Adrenal gland (tissue), 12 donors: ENCODE measurements around the gene TMEM192. TPM values are rescaled to one million over a fixed set of nuclear protein-coding genes. Genes with fewer than 3 reads are reported as not detected.
"Not testable (repeated sequence)": the region's sequence is repeated elsewhere in the genome, so short reads cannot be mapped to it uniquely, and the experiment has no call there.

Experiments used
- DNase-seq, 7 donors: peaks; one replicate each; pipeline ENCODE4 v3.0.0-alpha.2; 2019 to 2020
- H3K27ac ChIP-seq, 5 donors: fragments of 200-600 bp; sonication (generic) in 4 of 5; 1 replicate in 3 of 5; 2 replicates in 2 of 5; pipeline versions ENCODE4 v1.5.1 to v1.8.0; 2016 to 2020; ENCODE audit warnings: mild to moderate bottlenecking in 1 of 5
- H3K27me3 ChIP-seq: fragments of 200-600 bp; 2 replicates; pipeline ENCODE4 v1.8.0; 2021
- H3K36me3 ChIP-seq, 2 donors: fragments of 200-600 bp; replicated peaks in 1 of 2; 1 replicate in 1 of 2; 2 replicates in 1 of 2; pipeline versions ENCODE4 v1.5.1 to v1.8.0; 2018 to 2022
- H3K4me1 ChIP-seq, 2 donors: fragments of 200-600 bp; replicated peaks in 1 of 2; 1 replicate in 1 of 2; 2 replicates in 1 of 2; pipeline versions ENCODE4 v1.5.1 to v1.8.0; 2018 to 2021
- H3K4me3 ChIP-seq, 4 donors: fragments of 200-600 bp; sonication (generic) in 3 of 4; one replicate each; pipeline ENCODE4 v1.5.1; 2016 to 2018
- H3K9me3 ChIP-seq, 3 donors: fragments of 200-600 bp; sonication (generic) in 1 of 3; replicated peaks in 1 of 3; 1 replicate in 2 of 3; 2 replicates in 1 of 3; pipeline versions ENCODE4 v1.5.1 to v1.8.0; 2016 to 2021
- CTCF ChIP-seq, 6 experiments: fragments of 450-650 bp in 4 of 6; fragments of 200-600 bp in 2 of 6; sonication (generic) in 1 of 6; IDR thresholded peaks; 1 replicate in 5 of 6; 2 replicates in 1 of 6; pipeline versions ENCODE4 v1.5.1 to v1.8.0; 2016 to 2021; ENCODE audit warnings: antibody characterized with exemption in 6 of 6, mild to moderate bottlenecking in 2 of 6, moderate library complexity in 1 of 6
- POLR2A ChIP-seq, 2 donors: fragments of 450-650 bp; IDR thresholded peaks; one replicate each; pipeline ENCODE4 v1.6.1; 2017; ENCODE audit warnings: antibody characterized with exemption in 2 of 2, mild to moderate bottlenecking in 2 of 2, moderate library complexity in 1 of 2
- WGBS, 4 donors: extraction: QIAGEN DNeasy Blood & Tissue Kit in 2 of 4; methylation state at CpG; one replicate each; pipeline versions ENCODE4 v1.1.5 to v1.1.7; 2013 to 2017; 5-methylcytosine and 5-hydroxymethylcytosine counted together
- intact Hi-C, 2 donors: fragments of 100-400 bp; cut with DNase I; formaldehyde crosslinking; loops; one replicate each; pipeline versions ENCODE4 v1.14.1 to v1.15.0; 2022 to 2023
- polyA plus RNA-seq, 3 donors: library from polyadenylated mRNA; stranded (reverse); fragments of 200-250 nt in 2 of 3; fragments of 350-450 nt in 1 of 3; fragmentation: Illumina TruSeq in 1 of 3; extraction: RNeasy Lipid Tissue Mini Kit (QIAGEN cat#74804) in 1 of 3; gene quantifications; one replicate each; pipeline ENCODE4 v1.2.3, GENCODE V29; 2013 to 2014
- total RNA-seq, 9 donors: library from RNA; depleted of rRNA in 4 of 9; stranded (reverse); fragments of >200 nt in 4 of 9; fragments of 120-200 nt in 1 of 9; fragmentation: NEBNext Ultra II Directional in 1 of 9; extraction: Animal tissue kit (Norgen Biotek cat#: 25700) in 1 of 9; gene quantifications; one replicate each; pipeline versions ENCODE4 v1.1.0 to v1.2.4, GENCODE V29; 2013 to 2023
- donor health status: healthy with polysubstance abuse.
- donor health status: Bipolar disorder and iron deficiency.
- donor health status: DM: yes; HTN: yes; CAD: no.
- donor health status: DM: no; HTN: no; CAD: no.
- donor health status: DM: no; HTN: no; CAD: no.
- donor health status: DM: yes; HTN: yes; CAD: no.

TMEM192 gene
- total and polyA plus RNA-seq, 12 donors, result 4.3 to 36.6 (median 22.1) TPM

DNA sequence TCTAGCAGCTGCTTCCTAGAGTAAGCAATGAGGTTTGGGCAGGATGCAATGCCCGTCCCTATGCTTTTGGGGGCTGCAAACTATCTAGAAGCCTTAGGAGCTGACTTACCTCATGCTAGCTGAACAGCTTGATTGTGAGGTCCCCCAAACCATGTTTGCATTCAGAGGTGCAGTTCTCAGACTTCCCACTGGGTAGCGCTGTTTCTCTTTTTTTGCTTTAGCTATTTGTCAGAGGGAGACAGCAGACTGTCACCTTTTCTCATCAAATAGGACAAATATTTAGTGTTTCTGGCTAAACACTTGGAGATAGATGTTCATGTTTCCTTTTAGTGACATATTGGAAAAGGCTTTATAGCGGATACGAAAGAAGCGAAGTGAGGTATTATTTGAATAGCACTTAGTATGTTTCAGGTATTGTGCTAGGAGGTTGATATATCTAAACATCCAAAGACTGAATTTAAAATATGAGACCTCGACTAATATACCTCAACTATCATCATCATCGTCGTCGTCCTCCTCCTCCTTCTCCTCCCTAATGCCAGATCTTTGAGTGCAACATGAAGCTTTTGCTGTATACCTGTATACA is 18.7 kb upstream of the TMEM192 start:
- intact Hi-C loops, result loop anchor here in 1 of 2 donors (10.0 kb wide), 1 partner anchor 213 kb away; no protein-coding TSS in a partner anchor
- no peaks in the 10 kb centered on the region for H3K36me3 ChIP-seq
- H3K4me1 ChIP-seq, result peaks cover 0 to 5% of the 10 kb centered on the region in 2 donors
- 9 to 15% (median 14%) methylated on average over 9 of the region's 9 CpGs for WGBS, 4 donors
- peak; percentile 31 to 88 (median 70) for DNase-seq
- no peaks in the 10 kb centered on the region for H3K9me3 ChIP-seq
- no peaks in the 10 kb centered on the region for H3K27me3 ChIP-seq
- H3K27ac ChIP-seq, result no peak overlapping the region
- TF ChIP-seq POLR2A (IDR thresholded peaks at IDR 0.05), result no peak
- TF ChIP-seq CTCF (IDR thresholded peaks at IDR 0.05), result peak; percentile 86 to 98 (median 94)
- H3K4me3 ChIP-seq, result no peak overlapping the region

GRCh38 chr4:165129924-165130323 is 17.3 kb upstream of the TMEM192 start:
- TF ChIP-seq POLR2A (IDR thresholded peaks at IDR 0.05) (no peak), CTCF (IDR thresholded peaks at IDR 0.05) (no peak)
- Histone ChIP-seq H3K9me3 (no peaks in the 10 kb centered on the region), H3K4me1 (peaks cover 0 to 5% of the 10 kb centered on the region in 2 donors), H3K27ac (no peak overlapping the region), H3K4me3 (no peak overlapping the region), H3K36me3 (no peaks in the 10 kb centered on the region), H3K27me3 (no peaks in the 10 kb centered on the region)
- no peak for DNase-seq
- intact Hi-C loops, result loop anchor here (5.0 to 10.0 kb wide), 2 partner anchors 215 to 332 kb away; no protein-coding TSS in a partner anchor
- WGBS, 4 donors, result 46 to 61% (median 53%) methylated on average over 3 of the region's 3 CpGs

DNA sequence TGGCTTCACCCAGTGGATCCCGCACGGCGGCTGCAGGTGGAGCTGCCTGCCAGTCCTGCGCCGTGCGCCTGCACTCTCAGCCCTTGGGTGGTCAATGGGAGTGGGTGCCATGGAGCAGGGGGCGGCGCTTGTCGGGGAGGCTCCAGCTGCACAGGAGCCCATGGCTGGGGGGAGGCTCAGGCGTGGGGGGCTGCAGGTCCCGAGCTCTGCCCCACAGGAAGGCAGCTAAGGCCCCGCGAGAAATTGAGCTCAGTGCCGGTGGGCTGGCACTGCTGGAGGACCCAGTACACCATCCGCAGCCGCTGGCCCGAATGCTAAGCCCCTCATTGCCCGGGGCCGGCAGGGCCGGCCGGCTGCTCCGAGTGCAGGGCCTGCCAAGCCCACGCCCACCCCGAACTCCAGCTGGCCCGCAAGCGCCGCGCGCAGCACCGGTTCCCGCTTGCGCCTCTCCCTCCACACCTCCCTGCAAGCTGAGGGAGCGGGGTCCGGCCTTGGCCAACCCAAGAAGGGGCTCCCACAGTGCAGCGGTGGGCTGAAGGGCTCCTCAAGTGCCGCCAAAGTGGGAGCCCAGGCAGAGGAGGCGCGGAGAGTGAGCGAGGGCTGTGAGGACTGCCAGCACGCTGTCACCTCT is 13.3 kb upstream of the TMEM192 start:
- H3K9me3 ChIP-seq, DNase-seq, H3K27me3 ChIP-seq, H3K36me3 ChIP-seq, H3K4me1 ChIP-seq, H3K27ac ChIP-seq, H3K4me3 ChIP-seq: not testable (repeated sequence)
- intact Hi-C loops, result loop anchor here (5.0 kb wide), 1 partner anchor 336 kb away; no protein-coding TSS in a partner anchor
- 92 to 97% (median 94%) methylated on average over 19 to 40 of the region's 40 CpGs for WGBS, 4 donors

DNA sequence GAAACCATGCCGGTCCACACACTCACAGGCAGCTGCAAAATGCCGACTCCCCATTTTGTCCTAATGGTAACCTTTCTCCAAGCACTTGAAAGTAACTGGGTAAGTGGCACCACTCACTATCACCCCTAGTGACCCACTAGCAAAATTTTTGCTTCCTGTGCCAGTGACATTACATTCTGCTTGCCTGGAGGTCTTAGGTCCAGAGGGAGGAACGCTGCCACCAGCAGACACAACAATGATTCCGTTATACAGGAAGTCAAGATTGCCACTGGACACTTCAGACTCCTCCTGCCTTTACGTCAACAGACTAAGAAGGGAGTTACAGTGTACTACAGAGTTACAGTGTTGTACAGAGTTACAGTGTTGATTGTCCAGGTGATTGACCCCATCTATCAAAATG is 11.8 kb upstream of the TMEM192 start:
- no peaks in the 10 kb centered on the region for H3K36me3 ChIP-seq
- H3K4me1 ChIP-seq, result no peaks in the 10 kb centered on the region
- no peaks in the 10 kb centered on the region for H3K9me3 ChIP-seq
- no peak overlapping the region for H3K4me3 ChIP-seq
- no peak for TF ChIP-seq POLR2A (IDR thresholded peaks at IDR 0.05)
- no peak for TF ChIP-seq CTCF (IDR thresholded peaks at IDR 0.05)
- H3K27ac ChIP-seq, result no peak overlapping the region
- no peaks in the 10 kb centered on the region for H3K27me3 ChIP-seq
- 72 to 100% (median 78%) methylated on average over 3 to 5 of the region's 5 CpGs for WGBS, 4 donors
- intact Hi-C loops, result no loop called here
- no peak for DNase-seq
